DMS 273 (cell line): ENCODE results near the gene ZNF385B.

ENCODE experiments used
- DNase-seq: peaks from one replicate; lab custom pipeline; 2025; ENCODE audit not compliant: unreplicated experiment; lab: John Stamatoyannopoulos, UW

The ZNF385B gene

GRCh38 chr2:179559108-179559806 is 302.2 kb downstream of the ZNF385B start:
- no peak for DNase-seq

- DNase-seq = peak; percentile 5
These were observed 303.1 kb downstream of the ZNF385B start for GRCh38 chr2:179558010-179558934.

- DNase-seq = no peak
These were observed 305.0 kb downstream of the ZNF385B start for GRCh38 chr2:179556425-179556824.

GRCh38 chr2:179555691-179556283 is 305.6 kb downstream of the ZNF385B start:
- peak; percentile 72 for DNase-seq

GRCh38 chr2:179554639-179555386 is 306.6 kb downstream of the ZNF385B start:
- no peak for DNase-seq

- no peak for DNase-seq
These were observed 308.0 kb downstream of the ZNF385B start for GRCh38 chr2:179553382-179553781.

- DNase-seq = no peak
These were observed 309.8 kb downstream of the ZNF385B start for GRCh38 chr2:179551539-179552045.

- DNase-seq = no peak
These were observed 310.6 kb downstream of the ZNF385B start for GRCh38 chr2:179550849-179551248.

GRCh38 chr2:179550214-179550613 is 311.2 kb downstream of the ZNF385B start:
- peak; percentile 22 for DNase-seq

- DNase-seq = no peak
These were observed 314.8 kb downstream of the ZNF385B start for GRCh38 chr2:179546656-179547055.

- no peak for DNase-seq
These were observed 316.4 kb downstream of the ZNF385B start for GRCh38 chr2:179545024-179545423.

GRCh38 chr2:179543361-179543901 is 318.0 kb downstream of the ZNF385B start:
- DNase-seq = no peak

- DNase-seq = no peak
These were observed 319.8 kb downstream of the ZNF385B start for GRCh38 chr2:179541586-179541985.

GRCh38 chr2:179539124-179539511 is 322.3 kb downstream of the ZNF385B start:
- DNase-seq = no peak

GRCh38 chr2:179538406-179539123 is 322.8 kb downstream of the ZNF385B start:
- no peak for DNase-seq

GRCh38 chr2:179536185-179536584 is 325.2 kb downstream of the ZNF385B start:
- DNase-seq = no peak

- no peak for DNase-seq
These were observed 327.5 kb downstream of the ZNF385B start for GRCh38 chr2:179533875-179534274.

GRCh38 chr2:179532863-179533278 is 328.5 kb downstream of the ZNF385B start:
- no peak for DNase-seq

GRCh38 chr2:179528576-179529069 is 332.8 kb downstream of the ZNF385B start:
- no peak for DNase-seq

- DNase-seq = no peak
These were observed 336.1 kb downstream of the ZNF385B start for GRCh38 chr2:179525340-179525739.
